ENCODE results near the gene DDX42. TPM values are rescaled to one million over a fixed set of nuclear protein-coding genes. Genes with fewer than 3 reads are reported as not detected.

DDX42 gene
- total and polyA plus RNA-seq, 2 of the 13 experiments (the other 11 are each of a cell fraction or from before 2014, with no cell fraction given) = 87.2 to 92.9 TPM

DNA sequence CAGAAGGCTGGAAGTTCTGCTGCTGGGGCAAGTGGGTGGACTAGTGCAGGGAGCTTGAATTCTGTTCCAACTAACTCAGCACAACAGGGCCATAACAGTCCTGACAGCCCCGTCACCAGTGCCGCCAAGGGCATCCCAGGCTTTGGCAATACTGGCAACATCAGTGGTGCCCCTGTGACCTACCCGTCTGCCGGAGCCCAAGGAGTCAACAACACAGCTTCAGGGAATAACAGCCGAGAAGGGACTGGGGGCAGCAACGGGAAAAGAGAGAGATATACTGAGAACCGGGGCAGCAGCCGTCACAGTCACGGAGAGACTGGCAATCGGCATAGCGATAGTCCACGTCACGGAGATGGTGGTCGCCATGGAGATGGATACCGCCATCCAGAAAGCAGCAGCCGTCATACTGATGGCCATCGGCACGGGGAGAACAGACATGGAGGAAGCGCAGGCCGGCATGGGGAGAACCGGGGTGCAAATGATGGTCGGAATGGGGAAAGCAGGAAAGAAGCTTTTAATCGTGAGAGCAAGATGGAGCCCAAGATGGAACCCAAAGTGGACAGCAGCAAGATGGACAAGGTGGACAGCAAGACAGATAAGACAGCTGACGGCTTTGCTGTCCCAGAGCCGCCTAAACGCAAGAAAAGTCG lies 43.9 kb downstream of the DDX42 start (continued):
- TF ChIP-seq HNRNPL (IDR thresholded peaks at IDR 0.05; ENCODE audit: low read depth, low read length) (no peak), FOXO1 (CRISPR knock-in tag; IDR thresholded peaks at IDR 0.05) (no peak), FIP1L1 (IDR thresholded peaks at IDR 0.05; ENCODE audit: borderline replicate concordance, insufficient read depth, low read depth, low read length) (no peak), KAT2B (IDR thresholded peaks at IDR 0.05; ENCODE audit: borderline replicate concordance, low read depth, low read length) (no peak)
- TF ChIP-seq, protein P1, sequence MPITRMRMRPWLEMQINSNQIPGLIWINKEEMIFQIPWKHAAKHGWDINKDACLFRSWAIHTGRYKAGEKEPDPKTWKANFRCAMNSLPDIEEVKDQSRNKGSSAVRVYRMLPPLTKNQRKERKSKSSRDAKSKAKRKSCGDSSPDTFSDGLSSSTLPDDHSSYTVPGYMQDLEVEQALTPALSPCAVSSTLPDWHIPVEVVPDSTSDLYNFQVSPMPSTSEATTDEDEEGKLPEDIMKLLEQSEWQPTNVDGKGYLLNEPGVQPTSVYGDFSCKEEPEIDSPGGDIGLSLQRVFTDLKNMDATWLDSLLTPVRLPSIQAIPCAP (CRISPR knock-in tag; IDR thresholded peaks at IDR 0.05; ENCODE audit: low read depth) = no peak
- TF ChIP-seq, protein P2, sequence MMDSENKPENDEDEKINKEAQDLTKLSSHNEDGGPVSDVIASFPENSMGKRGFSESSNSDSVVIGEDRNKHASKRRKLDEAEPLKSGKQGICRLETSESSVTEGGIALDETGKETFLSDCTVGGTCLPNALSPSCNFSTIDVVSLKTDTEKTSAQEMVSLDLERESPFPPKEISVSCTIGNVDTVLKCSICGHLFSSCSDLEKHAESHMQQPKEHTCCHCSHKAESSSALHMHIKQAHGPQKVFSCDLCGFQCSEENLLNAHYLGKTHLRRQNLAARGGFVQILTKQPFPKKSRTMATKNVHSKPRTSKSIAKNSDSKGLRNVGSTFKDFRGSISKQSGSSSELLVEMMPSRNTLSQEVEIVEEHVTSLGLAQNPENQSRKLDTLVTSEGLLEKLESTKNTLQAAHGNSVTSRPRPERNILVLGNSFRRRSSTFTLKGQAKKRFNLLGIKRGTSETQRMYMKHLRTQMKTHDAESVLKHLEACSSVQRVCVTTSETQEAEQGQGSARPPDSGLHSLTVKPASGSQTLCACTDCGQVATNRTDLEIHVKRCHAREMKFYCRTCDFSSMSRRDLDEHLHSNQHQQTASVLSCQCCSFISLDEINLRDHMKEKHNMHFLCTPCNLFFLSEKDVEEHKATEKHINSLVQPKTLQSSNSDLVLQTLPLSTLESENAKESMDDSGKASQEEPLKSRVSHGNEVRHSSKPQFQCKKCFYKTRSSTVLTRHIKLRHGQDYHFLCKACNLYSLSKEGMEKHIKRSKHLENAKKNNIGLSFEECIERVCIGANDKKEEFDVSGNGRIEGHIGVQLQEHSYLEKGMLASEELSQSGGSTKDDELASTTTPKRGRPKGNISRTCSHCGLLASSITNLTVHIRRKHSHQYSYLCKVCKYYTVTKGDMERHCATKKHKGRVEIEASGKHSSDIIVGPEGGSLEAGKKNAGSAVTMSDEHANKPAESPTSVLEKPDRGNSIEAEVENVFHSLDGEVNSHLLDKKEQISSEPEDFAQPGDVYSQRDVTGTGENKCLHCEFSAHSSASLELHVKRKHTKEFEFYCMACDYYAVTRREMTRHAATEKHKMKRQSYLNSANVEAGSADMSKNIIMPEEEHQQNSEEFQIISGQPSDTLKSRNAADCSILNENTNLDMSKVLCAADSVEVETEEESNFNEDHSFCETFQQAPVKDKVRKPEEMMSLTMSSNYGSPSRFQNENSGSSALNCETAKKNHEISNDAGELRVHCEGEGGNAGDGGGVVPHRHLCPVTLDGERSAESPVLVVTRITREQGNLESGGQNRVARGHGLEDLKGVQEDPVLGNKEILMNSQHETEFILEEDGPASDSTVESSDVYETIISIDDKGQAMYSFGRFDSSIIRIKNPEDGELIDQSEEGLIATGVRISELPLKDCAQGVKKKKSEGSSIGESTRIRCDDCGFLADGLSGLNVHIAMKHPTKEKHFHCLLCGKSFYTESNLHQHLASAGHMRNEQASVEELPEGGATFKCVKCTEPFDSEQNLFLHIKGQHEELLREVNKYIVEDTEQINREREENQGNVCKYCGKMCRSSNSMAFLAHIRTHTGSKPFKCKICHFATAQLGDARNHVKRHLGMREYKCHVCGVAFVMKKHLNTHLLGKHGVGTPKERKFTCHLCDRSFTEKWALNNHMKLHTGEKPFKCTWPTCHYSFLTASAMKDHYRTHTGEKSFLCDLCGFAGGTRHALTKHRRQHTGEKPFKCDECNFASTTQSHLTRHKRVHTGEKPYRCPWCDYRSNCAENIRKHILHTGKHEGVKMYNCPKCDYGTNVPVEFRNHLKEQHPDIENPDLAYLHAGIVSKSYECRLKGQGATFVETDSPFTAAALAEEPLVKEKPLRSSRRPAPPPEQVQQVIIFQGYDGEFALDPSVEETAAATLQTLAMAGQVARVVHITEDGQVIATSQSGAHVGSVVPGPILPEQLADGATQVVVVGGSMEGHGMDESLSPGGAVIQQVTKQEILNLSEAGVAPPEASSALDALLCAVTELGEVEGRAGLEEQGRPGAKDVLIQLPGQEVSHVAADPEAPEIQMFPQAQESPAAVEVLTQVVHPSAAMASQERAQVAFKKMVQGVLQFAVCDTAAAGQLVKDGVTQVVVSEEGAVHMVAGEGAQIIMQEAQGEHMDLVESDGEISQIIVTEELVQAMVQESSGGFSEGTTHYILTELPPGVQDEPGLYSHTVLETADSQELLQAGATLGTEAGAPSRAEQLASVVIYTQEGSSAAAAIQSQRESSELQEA (CRISPR knock-in tag; IDR thresholded peaks at IDR 0.05; ENCODE audit: not compliant biosample characterization) = no peak
- TF ChIP-seq, protein P3, sequence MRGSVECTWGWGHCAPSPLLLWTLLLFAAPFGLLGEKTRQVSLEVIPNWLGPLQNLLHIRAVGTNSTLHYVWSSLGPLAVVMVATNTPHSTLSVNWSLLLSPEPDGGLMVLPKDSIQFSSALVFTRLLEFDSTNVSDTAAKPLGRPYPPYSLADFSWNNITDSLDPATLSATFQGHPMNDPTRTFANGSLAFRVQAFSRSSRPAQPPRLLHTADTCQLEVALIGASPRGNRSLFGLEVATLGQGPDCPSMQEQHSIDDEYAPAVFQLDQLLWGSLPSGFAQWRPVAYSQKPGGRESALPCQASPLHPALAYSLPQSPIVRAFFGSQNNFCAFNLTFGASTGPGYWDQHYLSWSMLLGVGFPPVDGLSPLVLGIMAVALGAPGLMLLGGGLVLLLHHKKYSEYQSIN (CRISPR knock-in tag; IDR thresholded peaks at IDR 0.05; ENCODE audit: borderline replicate concordance) = no peak
- TF ChIP-seq, protein P4, sequence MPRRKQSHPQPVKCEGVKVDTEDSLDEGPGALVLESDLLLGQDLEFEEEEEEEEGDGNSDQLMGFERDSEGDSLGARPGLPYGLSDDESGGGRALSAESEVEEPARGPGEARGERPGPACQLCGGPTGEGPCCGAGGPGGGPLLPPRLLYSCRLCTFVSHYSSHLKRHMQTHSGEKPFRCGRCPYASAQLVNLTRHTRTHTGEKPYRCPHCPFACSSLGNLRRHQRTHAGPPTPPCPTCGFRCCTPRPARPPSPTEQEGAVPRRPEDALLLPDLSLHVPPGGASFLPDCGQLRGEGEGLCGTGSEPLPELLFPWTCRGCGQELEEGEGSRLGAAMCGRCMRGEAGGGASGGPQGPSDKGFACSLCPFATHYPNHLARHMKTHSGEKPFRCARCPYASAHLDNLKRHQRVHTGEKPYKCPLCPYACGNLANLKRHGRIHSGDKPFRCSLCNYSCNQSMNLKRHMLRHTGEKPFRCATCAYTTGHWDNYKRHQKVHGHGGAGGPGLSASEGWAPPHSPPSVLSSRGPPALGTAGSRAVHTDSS (CRISPR knock-in tag; conservative IDR thresholded peaks at IDR 0.05) = no peak
- TF ChIP-seq, protein P5, sequence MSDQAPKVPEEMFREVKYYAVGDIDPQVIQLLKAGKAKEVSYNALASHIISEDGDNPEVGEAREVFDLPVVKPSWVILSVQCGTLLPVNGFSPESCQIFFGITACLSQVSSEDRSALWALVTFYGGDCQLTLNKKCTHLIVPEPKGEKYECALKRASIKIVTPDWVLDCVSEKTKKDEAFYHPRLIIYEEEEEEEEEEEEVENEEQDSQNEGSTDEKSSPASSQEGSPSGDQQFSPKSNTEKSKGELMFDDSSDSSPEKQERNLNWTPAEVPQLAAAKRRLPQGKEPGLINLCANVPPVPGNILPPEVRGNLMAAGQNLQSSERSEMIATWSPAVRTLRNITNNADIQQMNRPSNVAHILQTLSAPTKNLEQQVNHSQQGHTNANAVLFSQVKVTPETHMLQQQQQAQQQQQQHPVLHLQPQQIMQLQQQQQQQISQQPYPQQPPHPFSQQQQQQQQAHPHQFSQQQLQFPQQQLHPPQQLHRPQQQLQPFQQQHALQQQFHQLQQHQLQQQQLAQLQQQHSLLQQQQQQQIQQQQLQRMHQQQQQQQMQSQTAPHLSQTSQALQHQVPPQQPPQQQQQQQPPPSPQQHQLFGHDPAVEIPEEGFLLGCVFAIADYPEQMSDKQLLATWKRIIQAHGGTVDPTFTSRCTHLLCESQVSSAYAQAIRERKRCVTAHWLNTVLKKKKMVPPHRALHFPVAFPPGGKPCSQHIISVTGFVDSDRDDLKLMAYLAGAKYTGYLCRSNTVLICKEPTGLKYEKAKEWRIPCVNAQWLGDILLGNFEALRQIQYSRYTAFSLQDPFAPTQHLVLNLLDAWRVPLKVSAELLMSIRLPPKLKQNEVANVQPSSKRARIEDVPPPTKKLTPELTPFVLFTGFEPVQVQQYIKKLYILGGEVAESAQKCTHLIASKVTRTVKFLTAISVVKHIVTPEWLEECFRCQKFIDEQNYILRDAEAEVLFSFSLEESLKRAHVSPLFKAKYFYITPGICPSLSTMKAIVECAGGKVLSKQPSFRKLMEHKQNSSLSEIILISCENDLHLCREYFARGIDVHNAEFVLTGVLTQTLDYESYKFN (CRISPR knock-in tag; conservative IDR thresholded peaks at IDR 0.05) = no peak
